SJSA1 (cell line): ENCODE measurements around the gene PCDHA5. TPM values are rescaled to one million over a fixed set of nuclear protein-coding genes. Genes with fewer than 3 reads are reported as not detected.
A peak's percentile ranks its signal among the peaks of the same experiment; 100 is the strongest.
"Not testable (repeated sequence)": the region's sequence is repeated elsewhere in the genome, so short reads cannot be mapped to it uniquely, and the experiment has no call there.

Experiments
- DNase-seq, 2 experiments: peaks; one replicate each; pipeline ENCODE4 v3.0.0-alpha.2; 2015 to 2020; ENCODE audit warnings: low spot score in 2 of 2, low read depth in 1 of 2
- H3K27ac ChIP-seq: fragments of 250-450 bp; sonication (Bioruptor Pico); 2 replicates; pipeline ENCODE4 v1.5.1; 2020; ENCODE audit warnings: mild to moderate bottlenecking, moderate library complexity
- H3K27me3 ChIP-seq: fragments of 250-450 bp; sonication (Bioruptor Pico); replicated peaks from 2 replicates; pipeline ENCODE4 v1.5.1; 2020; ENCODE audit warnings: mild to moderate bottlenecking, moderate library complexity
- H3K36me3 ChIP-seq: fragments of 250-450 bp; sonication (Bioruptor Pico); 2 replicates; pipeline ENCODE4 v1.5.1; 2020; ENCODE audit warnings: mild to moderate bottlenecking
- H3K4me1 ChIP-seq: fragments of 250-450 bp; sonication (Bioruptor Pico); replicated peaks from 2 replicates; pipeline ENCODE4 v1.6.1; 2021; ENCODE audit warnings: mild to moderate bottlenecking
- H3K4me3 ChIP-seq: fragments of 250-450 bp; sonication (Bioruptor Pico); 2 replicates; pipeline ENCODE4 v1.5.1; 2020; ENCODE audit warnings: mild to moderate bottlenecking
- H3K9me3 ChIP-seq: fragments of 250-450 bp; sonication (Bioruptor Pico); replicated peaks from 2 replicates; pipeline ENCODE4 v1.5.1; 2020; ENCODE audit warnings: mild to moderate bottlenecking
- total RNA-seq: library from RNA; depleted of rRNA; stranded (reverse); fragments of >200 nt; shearing (Covaris generic); gene quantifications from 2 replicates; pipeline ENCODE4 v1.2.3, GENCODE V29; 2014

PCDHA5 gene
- total RNA-seq, 1 experiment from 2014 or later: not detected

- H3K4me3 ChIP-seq, H3K9me3 ChIP-seq, DNase-seq, H3K4me1 ChIP-seq, H3K36me3 ChIP-seq, H3K27ac ChIP-seq, H3K27me3 ChIP-seq: not testable (repeated sequence)
These were observed 13.1 kb downstream of the PCDHA5 start for GRCh38 chr5:140834439-140835008.

- Histone ChIP-seq H3K4me1 (no peaks in the 10 kb centered on the region), H3K36me3 (no peaks in the 10 kb centered on the region), H3K27ac (no peak overlapping the region), H3K27me3 (no peaks in the 10 kb centered on the region), H3K9me3 (peaks cover 5% of the 10 kb centered on the region), H3K4me3 (no peak overlapping the region)
- DNase-seq: no peak
These were observed 14.5 kb downstream of the PCDHA5 start for GRCh38 chr5:140835622-140836510.

GRCh38 chr5:140840978-140841962 lies 19.9 kb downstream of the PCDHA5 start, which contains the start of gene PCDHA8:
Gene PCDHA8, plus strand, starts transcription at chr5:140841187. Its CDS starts 135 bp downstream, at chr5:140841322.
- Histone ChIP-seq H3K4me3 (no peak within 1 kb of the TSS), H3K4me1 (no peaks in the 10 kb centered on the region), H3K9me3 (peaks cover 5% of the 10 kb centered on the region; the same call in 1 of the 2 replicates), H3K27ac (no peak within 1 kb of the TSS), H3K36me3 (no peaks in the 10 kb centered on the region), H3K27me3 (no peaks in the 10 kb centered on the region)
- DNase-seq: no peak

- Histone ChIP-seq H3K27me3 (no peaks in the 10 kb centered on the region), H3K36me3 (no peaks in the 10 kb centered on the region), H3K4me1 (no peaks in the 10 kb centered on the region), H3K4me3 (no peak overlapping the region), H3K9me3 (peaks cover 7% of the 10 kb centered on the region), H3K27ac (no peak overlapping the region)
- DNase-seq: no peak
These were observed 21.7 kb downstream of the PCDHA5 start for GRCh38 chr5:140842798-140843733.

- H3K36me3 ChIP-seq, H3K4me3 ChIP-seq, H3K27me3 ChIP-seq, DNase-seq, H3K4me1 ChIP-seq, H3K27ac ChIP-seq: not testable (repeated sequence)
- H3K9me3 ChIP-seq: peaks cover 10% of the 10 kb centered on the region
These were observed 27.0 kb downstream of the PCDHA5 start, which contains the start of gene PCDHA9 for GRCh38 chr5:140848139-140849102. Gene PCDHA9, plus strand, starts transcription at chr5:140848382. Its CDS starts 114 bp downstream, at chr5:140848496.

- not testable (repeated sequence) for H3K4me1 ChIP-seq, H3K27me3 ChIP-seq, H3K4me3 ChIP-seq, H3K36me3 ChIP-seq, H3K27ac ChIP-seq
- peaks cover 13% of the 10 kb centered on the region for H3K9me3 ChIP-seq
- DNase-seq: peak in 1 of 2 experiments; percentile 50
These were observed 28.6 kb downstream of the PCDHA5 start for GRCh38 chr5:140849831-140850634.

GRCh38 chr5:140855772-140856674 lies 34.6 kb downstream of the PCDHA5 start, which contains the start of gene PCDHA10:
Gene PCDHA10, plus strand, starts transcription at chr5:140855897. Its CDS starts 152 bp downstream, at chr5:140856049.
- Histone ChIP-seq H3K4me1 (no peaks in the 10 kb centered on the region), H3K9me3 (peaks cover 31% of the 10 kb centered on the region), H3K36me3 (no peaks in the 10 kb centered on the region), H3K4me3 (no peak within 1 kb of the TSS), H3K27ac (no peak within 1 kb of the TSS), H3K27me3 (no peaks in the 10 kb centered on the region)
- no peak for DNase-seq

- H3K36me3 ChIP-seq: no peaks in the 10 kb centered on the region
- DNase-seq: no peak
- H3K27ac ChIP-seq: no peak overlapping the region
- H3K9me3 ChIP-seq: peaks cover 45% of the 10 kb centered on the region
- H3K27me3 ChIP-seq: no peaks in the 10 kb centered on the region
- no peak overlapping the region for H3K4me3 ChIP-seq
- H3K4me1 ChIP-seq: no peaks in the 10 kb centered on the region
These were observed 36.0 kb downstream of the PCDHA5 start for GRCh38 chr5:140857177-140857986.

- Histone ChIP-seq H3K27me3 (no peaks in the 10 kb centered on the region), H3K4me1 (no peaks in the 10 kb centered on the region), H3K27ac (no peak overlapping the region), H3K36me3 (no peaks in the 10 kb centered on the region), H3K9me3 (peaks cover 49% of the 10 kb centered on the region), H3K4me3 (no peak overlapping the region)
- no peak for DNase-seq
These were observed 36.5 kb downstream of the PCDHA5 start for GRCh38 chr5:140857987-140858240.
